Vagina (tissue), 2 donors: ENCODE results near the gene MBOAT2.

Source experiments
- POLR2A ChIP-seq, 2 donors: fragments of 450-650 bp; IDR thresholded peaks; one replicate each; pipeline ENCODE4 v1.6.1; 2017; ENCODE audit warnings: antibody characterized with exemption in 2 of 2, mild to moderate bottlenecking in 2 of 2, moderate library complexity in 2 of 2
- TF ChIP-seq, protein P1 (sequence below), 3 experiments: fragments of 450-650 bp in 2 of 3; fragments of 200-600 bp in 1 of 3; sonication (generic) in 1 of 3; IDR thresholded peaks; one replicate each; pipeline ENCODE4 v1.5.1; 2017 to 2019; ENCODE audit warnings: antibody characterized with exemption in 3 of 3, mild to moderate bottlenecking in 2 of 3, moderate library complexity in 2 of 3

GRCh38 chr2:8953525-8953924 lies 50.0 kb downstream of the MBOAT2 start:
- TF ChIP-seq POLR2A (IDR thresholded peaks at IDR 0.05) = no peak
- TF ChIP-seq, protein P1, sequence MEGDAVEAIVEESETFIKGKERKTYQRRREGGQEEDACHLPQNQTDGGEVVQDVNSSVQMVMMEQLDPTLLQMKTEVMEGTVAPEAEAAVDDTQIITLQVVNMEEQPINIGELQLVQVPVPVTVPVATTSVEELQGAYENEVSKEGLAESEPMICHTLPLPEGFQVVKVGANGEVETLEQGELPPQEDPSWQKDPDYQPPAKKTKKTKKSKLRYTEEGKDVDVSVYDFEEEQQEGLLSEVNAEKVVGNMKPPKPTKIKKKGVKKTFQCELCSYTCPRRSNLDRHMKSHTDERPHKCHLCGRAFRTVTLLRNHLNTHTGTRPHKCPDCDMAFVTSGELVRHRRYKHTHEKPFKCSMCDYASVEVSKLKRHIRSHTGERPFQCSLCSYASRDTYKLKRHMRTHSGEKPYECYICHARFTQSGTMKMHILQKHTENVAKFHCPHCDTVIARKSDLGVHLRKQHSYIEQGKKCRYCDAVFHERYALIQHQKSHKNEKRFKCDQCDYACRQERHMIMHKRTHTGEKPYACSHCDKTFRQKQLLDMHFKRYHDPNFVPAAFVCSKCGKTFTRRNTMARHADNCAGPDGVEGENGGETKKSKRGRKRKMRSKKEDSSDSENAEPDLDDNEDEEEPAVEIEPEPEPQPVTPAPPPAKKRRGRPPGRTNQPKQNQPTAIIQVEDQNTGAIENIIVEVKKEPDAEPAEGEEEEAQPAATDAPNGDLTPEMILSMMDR (IDR thresholded peaks at IDR 0.05) = no peak
